ENCODE data around the gene OTUD3.
A peak's percentile ranks its signal among the peaks of the same experiment; 100 is the strongest.
"Not testable (repeated sequence)": the region's sequence is repeated elsewhere in the genome, so short reads cannot be mapped to it uniquely, and the experiment has no call there.

Gene OTUD3

GRCh38 chr1:19882111-19883071, at the start of gene OTUD3:
TSS of gene OTUD3 (plus strand) at chr1:19882395. CDS start at chr1:19882514, 119 bp downstream.
- peak; percentile 93 for DNase-seq

GRCh38 chr1:19835578-19835977, 46.6 kb upstream of the OTUD3 start:
- DNase-seq: no peak

- DNase-seq: peak; percentile 8
Observed at GRCh38 chr1:19837866-19838265, 44.3 kb upstream of the OTUD3 start.

GRCh38 chr1:19840228-19840627, 42.0 kb upstream of the OTUD3 start:
- no peak for DNase-seq

GRCh38 chr1:19844731-19845495, 37.3 kb upstream of the OTUD3 start:
- no peak for DNase-seq

GRCh38 chr1:19845555-19845954, 36.6 kb upstream of the OTUD3 start:
- DNase-seq: no peak

GRCh38 chr1:19846338-19846737, 35.9 kb upstream of the OTUD3 start:
- no peak for DNase-seq

GRCh38 chr1:19847334-19847733, 34.9 kb upstream of the OTUD3 start:
- DNase-seq: not testable (repeated sequence)

GRCh38 chr1:19849307-19849706, 32.9 kb upstream of the OTUD3 start:
- not testable (repeated sequence) for DNase-seq

- no peak for DNase-seq
Observed at GRCh38 chr1:19850214-19850613, 32.0 kb upstream of the OTUD3 start.

- DNase-seq: no peak
Observed at GRCh38 chr1:19852036-19852435, 30.2 kb upstream of the OTUD3 start.

- DNase-seq: no peak
Observed at GRCh38 chr1:19854866-19855265, 27.3 kb upstream of the OTUD3 start.

- no peak for DNase-seq
Observed at GRCh38 chr1:19858893-19859292, 23.3 kb upstream of the OTUD3 start.

- no peak for DNase-seq
Observed at GRCh38 chr1:19859876-19860275, 22.3 kb upstream of the OTUD3 start.

- DNase-seq: no peak
Observed at GRCh38 chr1:19860418-19860817, 21.8 kb upstream of the OTUD3 start.

- DNase-seq: no peak
Observed at GRCh38 chr1:19861034-19861433, 21.2 kb upstream of the OTUD3 start.

GRCh38 chr1:19861842-19862530, 20.2 kb upstream of the OTUD3 start:
- no peak for DNase-seq

- DNase-seq: no peak
Observed at GRCh38 chr1:19862944-19863343, 19.3 kb upstream of the OTUD3 start.

- DNase-seq: no peak
Observed at GRCh38 chr1:19864570-19865160, 17.5 kb upstream of the OTUD3 start.

GRCh38 chr1:19866029-19866428, 16.2 kb upstream of the OTUD3 start:
- DNase-seq: no peak

- no peak for DNase-seq
Observed at GRCh38 chr1:19866758-19867157, 15.4 kb upstream of the OTUD3 start.

- DNase-seq: not testable (repeated sequence)
Observed at GRCh38 chr1:19868575-19868974, 13.6 kb upstream of the OTUD3 start.

- not testable (repeated sequence) for DNase-seq
Observed at GRCh38 chr1:19869453-19869852, 12.7 kb upstream of the OTUD3 start.
